NCI-H524 treated with DMSO at 0.1 percent for 48 hours (cell line): ENCODE data around the gene RPH3AL.
A peak's percentile ranks its signal among the peaks of the same experiment; 100 is the strongest.
"Not testable (repeated sequence)": the region's sequence is repeated elsewhere in the genome, so short reads cannot be mapped to it uniquely, and the experiment has no call there.

Experiments
- DNase-seq: peaks from one replicate; lab custom pipeline; 2025; lab: John Stamatoyannopoulos, UW

RPH3AL gene

DNA sequence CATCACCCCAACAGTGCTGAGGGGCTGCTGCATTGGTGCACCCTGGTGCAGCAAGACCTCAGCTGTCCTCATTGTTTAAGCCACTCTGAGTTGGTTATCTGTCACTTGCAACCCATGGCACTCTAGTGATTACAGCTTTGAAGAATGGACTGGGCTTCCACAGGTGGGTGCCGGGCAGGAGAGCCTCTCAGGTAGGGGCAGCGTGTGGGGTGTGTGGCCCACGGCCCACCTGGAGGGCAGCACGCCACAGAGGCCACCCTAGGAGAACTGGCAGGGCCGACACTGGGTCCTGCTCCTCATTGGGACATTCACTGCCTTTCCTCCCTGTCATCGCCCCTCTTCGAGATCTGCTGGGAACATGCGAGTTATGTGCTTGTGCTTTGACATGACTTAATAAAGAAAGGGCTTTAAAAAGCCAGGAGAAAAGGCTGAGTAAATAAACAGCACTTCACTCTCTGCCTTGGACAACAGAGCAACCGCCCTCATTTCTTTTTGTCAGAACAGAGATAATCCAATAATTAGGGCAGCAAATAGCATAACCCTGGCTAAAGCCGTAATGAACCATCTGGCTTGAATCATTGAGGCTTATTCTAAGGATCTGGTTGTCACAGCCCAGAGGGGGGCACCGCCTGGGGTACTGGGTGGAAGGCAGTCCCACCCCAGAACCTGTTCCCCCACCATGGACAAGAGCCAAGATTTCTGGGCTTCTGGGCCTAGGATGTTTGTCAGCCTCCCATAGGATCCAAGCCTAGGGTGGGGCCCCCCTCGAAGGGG, 174.1 kb downstream of the RPH3AL start:
- peak; percentile 81 for DNase-seq

DNA sequence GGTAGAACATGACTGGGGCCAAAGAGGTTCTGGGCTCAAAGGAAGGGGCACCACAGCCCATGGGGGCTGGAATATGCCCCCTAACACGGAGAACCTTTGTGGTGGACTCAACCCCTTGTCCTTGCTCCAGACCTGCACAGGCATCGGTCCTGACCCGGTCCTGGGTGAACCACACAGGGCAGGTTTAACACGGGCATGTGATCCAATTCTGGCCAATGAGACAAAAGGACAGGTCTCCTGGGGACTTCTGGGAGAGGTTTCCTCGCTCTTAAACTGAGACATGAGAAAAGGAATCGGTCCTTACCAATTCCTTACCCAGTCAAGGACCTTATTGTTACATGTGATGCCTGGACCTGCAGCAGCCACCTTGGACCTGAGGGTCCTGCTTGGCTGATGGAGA, 174.8 kb downstream of the RPH3AL start:
- DNase-seq: no peak

DNA sequence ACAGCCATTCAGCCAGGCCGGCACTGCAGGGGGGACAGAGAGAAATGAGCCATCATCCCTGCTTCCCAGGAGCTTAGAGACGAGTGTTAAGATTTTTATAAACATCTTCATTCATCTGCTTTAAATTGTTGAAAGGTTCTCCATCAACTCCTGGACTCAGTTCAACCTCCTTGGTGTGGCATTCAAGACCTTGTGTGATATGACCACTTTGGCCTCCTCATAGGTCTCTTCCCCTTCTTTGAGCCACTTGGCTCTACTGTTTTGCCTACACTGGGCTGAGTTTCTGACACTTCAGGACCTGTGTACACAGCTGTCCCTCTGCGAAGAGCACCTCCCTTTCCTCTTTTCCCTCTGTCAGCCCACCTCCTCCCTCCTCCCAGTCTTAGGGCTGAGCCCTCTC, 175.5 kb downstream of the RPH3AL start:
- DNase-seq: no peak

- no peak for DNase-seq
Measured at GRCh38 chr17:173166-173911, 179.3 kb downstream of the RPH3AL start.

DNA sequence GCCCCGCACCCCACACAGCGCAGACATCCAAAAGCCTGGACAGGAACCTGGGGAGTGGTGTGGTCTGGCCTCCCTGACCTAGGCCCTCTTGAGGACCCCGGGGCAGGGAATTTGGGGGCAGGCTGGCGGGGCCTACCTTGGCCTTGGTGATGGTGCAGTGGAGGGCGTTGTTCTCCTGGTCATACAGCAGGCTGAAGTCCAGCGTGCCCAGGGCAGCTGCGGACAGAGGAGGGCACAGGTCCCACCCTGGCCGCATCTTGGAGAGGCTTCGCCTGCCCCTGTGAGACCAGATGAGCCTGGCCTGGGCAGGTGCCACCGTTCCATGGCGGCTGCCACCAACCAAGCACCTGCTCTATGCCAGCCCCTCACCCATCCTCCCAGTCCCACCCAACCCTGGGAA, 180.2 kb downstream of the RPH3AL start:
- no peak for DNase-seq

- no peak for DNase-seq
Measured at GRCh38 chr17:171871-172270, 180.7 kb downstream of the RPH3AL start.

DNA sequence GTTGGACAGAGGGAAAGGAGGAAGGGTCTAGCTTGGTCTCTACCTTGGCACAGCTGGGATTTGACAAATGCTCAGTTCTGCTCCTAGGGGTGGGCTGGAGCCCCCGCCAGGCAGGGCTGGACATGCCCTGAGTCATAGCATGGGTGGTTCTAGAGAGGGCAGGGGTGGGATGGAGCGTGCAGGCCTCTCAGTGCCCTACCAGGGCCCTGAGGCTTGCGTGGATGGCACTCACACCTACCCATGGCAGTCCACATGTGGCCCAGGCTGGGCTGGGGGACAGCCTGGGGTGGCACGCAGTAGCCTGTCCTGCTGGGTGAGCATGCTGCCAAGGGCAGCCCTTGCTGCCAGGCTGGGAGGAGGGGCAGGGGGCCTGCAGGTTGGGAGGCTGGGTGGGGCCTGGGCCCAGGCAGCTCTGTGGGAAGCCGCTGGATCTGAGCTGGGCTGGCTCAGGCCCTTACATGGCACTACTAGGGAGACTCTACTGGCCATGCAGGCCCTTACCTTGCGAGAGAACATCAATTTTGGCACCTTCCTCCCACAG, 182.4 kb downstream of the RPH3AL start:
- no peak for DNase-seq

DNA sequence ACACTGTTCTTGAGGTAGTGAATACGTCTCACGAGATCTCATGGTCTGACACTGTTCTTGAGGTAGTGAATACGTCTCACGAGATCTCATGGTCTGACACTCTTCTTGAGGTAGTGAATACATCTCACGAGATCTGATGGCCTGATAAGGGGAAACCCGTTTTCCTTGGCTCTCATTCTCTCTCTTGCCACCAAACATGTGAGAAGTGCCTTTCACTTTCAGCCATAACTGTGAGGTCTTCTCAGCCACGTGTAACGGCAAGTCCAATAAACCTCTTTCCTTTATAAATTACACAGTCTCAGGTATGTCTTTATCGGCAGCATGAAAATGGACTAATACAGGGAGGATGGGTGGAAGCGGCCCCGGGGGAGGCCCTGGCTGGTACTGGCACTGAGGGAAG, 184.0 kb downstream of the RPH3AL start:
- not testable (repeated sequence) for DNase-seq

- no peak for DNase-seq
Measured at GRCh38 chr17:165939-166338, 186.7 kb downstream of the RPH3AL start.

- DNase-seq: no peak
Measured at GRCh38 chr17:164303-165235, 188.0 kb downstream of the RPH3AL start.

GRCh38 chr17:163514-164098, 189.0 kb downstream of the RPH3AL start:
- no peak for DNase-seq

- DNase-seq: no peak
Measured at GRCh38 chr17:162689-163088, 189.9 kb downstream of the RPH3AL start.
